Left renal cortex interstitium (tissue), 4 donors: ENCODE measurements around the gene SLC25A25. TPM values are rescaled to one million over a fixed set of nuclear protein-coding genes. Genes with fewer than 3 reads are reported as not detected.
A peak's percentile ranks its signal among the peaks of the same experiment; 100 is the strongest.
"Not testable (repeated sequence)": the region's sequence is repeated elsewhere in the genome, so short reads cannot be mapped to it uniquely, and the experiment has no call there.

Source experiments
- DNase-seq, 4 donors: peaks; one replicate each; pipeline ENCODE4 v3.0.0-alpha.2; 2013; ENCODE audit warnings: low read depth in 4 of 4, low spot score in 2 of 4, missing footprints in 1 of 4
- polyA plus RNA-seq, 4 donors: library from polyadenylated mRNA; unstranded; fragments of 120-200 nt; gene quantifications; one replicate each; pipeline ENCODE4 v1.2.1, GENCODE V29; 2013; ENCODE audit not compliant: insufficient read length in 4 of 4

SLC25A25 gene
- polyA plus RNA-seq, 4 donors = 12.7 to 15.8 (median 13.9) TPM

GRCh38 chr9:128122809-128123175, 54.8 kb downstream of the SLC25A25 start:
- no peak for DNase-seq

DNA sequence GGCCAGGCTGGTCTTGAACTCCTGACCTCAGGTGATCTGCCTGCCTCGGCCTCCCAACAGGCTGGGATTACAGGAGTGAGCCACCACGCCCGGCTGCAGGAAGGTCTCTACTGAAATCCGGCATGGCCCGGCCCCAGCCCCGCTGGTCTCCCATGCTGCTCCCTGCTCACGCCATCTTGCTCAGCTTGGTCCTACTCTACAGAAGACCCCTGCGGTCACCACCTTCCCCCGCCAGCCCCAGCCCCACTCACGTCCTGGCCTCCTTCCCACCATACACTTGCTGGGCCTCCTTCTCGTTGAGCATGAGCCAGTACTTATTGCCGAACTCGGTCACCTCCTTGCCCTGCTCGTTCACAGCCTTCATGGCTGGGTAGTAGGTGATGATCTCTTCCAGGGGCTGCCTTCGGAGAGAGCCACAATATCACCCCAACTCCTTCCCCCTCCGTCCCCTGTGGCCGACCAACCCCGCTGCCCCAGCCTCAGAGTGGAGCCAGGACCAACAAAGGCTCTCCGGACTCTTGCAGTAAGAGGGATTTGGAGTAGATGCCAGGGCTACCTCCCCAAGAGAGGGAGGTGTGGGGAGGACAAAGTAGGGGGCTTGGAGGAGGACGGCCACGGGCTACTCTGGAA, 55.5 kb downstream of the SLC25A25 start:
- no peak for DNase-seq

DNA sequence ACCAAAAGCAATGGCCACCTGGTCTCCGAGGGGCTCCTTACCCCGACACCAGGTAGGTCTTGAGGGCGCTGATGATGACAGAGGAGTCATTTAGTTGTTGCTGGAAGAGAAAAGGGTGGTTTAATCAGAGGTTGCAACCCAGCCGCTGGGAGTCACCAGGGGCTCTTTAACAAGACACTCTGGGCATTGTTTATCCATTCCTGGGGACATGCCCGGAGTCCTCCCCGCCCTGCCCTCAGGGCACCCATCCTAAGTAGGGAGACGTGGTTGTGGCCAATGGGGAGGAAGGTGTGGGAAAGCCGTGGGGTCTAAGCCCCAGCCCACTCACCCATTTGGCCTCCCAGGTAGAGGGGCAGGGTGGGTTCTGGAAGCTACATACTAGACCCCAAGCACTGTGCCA, 56.4 kb downstream of the SLC25A25 start:
- DNase-seq = no peak

DNA sequence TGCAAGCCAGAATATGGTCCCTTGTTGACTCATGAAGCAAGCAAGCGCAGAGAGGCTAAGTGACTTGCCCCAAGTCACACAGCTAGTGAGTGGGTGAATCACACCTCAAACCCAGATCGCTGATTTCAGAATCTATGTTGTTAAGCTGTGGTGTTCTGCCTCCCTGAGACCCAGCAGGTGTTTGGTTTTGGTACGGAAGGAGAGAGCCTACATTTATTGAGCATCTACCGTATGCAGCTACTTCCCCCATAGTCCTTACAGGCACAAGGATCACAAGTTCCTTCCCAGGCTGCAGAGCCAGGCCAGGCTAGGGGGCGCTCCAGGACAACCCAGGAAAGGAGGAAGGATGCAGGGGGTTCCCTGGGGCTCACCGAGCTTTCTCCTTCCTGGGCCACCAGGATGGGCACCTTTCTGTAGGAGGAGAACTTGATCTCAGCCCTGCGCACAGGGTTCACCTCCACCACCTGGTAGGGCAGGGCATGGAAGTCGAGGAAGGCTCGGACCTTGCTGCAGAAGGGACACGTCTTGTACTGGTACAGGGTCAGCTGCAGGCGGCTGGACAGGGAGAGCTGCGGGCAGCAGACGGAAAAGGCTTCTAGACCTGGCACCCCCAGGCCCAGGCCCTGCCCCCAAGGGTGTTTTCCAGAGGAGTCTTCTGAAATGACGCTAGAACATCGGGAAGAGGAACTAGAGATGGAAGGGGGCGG, 57.0 kb downstream of the SLC25A25 start:
- no peak for DNase-seq

DNA sequence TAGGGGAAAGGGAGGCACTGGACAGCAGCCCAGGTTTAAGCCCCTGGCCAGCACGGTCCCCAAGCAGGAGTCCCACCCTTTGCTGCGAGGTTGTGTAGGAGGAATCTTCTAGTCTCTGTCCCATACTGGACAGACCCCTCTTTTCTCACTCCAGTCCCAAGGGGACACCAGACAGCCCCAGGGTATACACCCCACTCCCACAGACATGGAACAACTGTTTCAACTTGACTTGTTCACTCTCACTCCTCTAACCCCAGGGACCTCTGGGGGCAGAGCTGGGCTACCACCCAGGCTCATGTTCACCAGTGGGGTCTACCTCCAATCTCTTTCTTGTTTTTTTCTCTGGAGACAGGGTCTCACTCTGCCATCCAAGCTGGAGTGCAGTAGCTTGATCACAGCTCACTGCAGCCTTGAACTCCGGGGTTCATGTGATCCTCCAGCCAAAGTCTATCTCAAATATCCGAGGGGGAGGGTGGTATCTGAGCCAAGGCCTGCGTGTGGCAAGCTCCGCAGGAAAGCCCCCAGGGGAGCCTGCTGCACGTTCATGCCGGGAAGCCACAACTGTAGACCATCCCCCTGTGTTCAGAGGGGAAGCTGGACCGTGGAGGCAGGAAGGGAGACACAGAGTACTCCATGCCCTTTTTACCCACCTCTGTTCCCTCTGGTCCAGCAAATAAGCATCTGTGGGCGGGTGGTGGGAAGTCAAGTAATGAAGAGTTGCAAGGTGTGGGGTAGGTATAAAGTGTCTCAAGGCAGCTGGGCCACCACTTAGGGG, 57.7 kb downstream of the SLC25A25 start:
- DNase-seq = no peak

- DNase-seq = peak; percentile 62 to 84 (median 78)
These were observed 59.5 kb downstream of the SLC25A25 start, which contains the start of gene PTGES2 for GRCh38 chr9:128127568-128127989. Gene PTGES2 (minus strand): TSS chr9:128127729. CDS start chr9:128127717, 12 bp downstream.

- DNase-seq = peak; percentile 86 to 93 (median 90)
These were observed 60.2 kb downstream of the SLC25A25 start for GRCh38 chr9:128127990-128128835.

DNA sequence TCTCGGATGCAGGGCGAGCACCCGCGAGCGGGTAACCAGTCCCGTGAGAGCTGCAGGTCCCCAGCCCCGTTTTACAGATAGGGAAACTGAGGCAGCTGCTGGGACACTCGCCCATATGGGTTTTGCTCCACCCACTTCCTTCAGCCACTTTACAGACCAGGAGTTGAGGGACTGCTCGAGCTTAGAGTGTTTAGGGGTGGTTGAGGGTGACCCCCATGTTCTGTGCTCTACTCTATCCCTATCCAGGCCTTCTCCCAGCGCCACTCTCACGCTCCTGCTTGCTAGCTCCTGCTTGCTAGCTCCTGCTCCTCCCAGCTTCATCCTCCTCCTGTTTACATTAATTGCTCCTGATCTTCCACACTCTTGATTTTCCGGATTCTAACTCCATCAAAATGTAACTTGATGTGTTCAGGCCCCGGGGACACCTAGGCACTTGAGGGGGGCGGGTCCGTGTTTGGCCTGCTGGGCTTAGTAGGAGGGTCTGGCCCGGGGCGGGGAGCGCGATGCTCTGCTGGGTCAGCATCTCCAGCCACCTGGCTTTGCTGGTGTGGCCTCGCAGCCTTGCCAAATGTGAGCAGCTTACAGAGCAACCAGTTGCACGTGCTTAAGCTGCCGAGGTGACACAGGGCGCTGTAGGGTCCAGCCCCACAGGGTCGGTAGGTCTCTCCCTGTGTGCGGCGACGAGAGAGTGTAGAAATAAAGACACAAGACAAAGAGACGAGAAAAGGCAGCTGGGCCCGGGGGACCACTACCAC, 61.0 kb downstream of the SLC25A25 start:
- DNase-seq = no peak

- not testable (repeated sequence) for DNase-seq
These were observed 62.1 kb downstream of the SLC25A25 start for GRCh38 chr9:128129976-128130590.

DNA sequence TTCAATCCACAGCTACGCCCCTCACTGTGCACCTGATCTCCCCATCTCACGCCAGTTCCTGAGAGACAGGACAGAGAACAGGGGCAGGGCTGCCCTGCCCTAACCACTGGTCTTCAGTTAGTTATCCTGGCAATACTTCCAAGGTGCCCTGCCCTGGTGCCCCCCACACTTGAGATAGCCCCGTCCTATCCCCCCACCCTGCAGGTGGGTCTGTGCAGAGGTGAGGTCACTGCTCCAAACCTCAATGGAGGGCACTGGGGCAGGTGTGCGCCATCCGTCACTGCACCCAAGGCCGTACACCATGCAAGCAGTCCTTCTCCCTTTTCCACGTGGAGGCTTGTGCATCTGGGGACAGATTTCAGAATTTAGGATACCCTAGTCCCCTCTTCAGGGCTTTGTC, 62.6 kb downstream of the SLC25A25 start:
- not testable (repeated sequence) for DNase-seq

GRCh38 chr9:128131346-128131745, 63.3 kb downstream of the SLC25A25 start:
- not testable (repeated sequence) for DNase-seq

GRCh38 chr9:128132139-128132538, 64.1 kb downstream of the SLC25A25 start:
- not testable (repeated sequence) for DNase-seq

GRCh38 chr9:128135561-128135960, 67.5 kb downstream of the SLC25A25 start:
- not testable (repeated sequence) for DNase-seq

- DNase-seq = no peak
These were observed 69.1 kb downstream of the SLC25A25 start for GRCh38 chr9:128136816-128137793.

DNA sequence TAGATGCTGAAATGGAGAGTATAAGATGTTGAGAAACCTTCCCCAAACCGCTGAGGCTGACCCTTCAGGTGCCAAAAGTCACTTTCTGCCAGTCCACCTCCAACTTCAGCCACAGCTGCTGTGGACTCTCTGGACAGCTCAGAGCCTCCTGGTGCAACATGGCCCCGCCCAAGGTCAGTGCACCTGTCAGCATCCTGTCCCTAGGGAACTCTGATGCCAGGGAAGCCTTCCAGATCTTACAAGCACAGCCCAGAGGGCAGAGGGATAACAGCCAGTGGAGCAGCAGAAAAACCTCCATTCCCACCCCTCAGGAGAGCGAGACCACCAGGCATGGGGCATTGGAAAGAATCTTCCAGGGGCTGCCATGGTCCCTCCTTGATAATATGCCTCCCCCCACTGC, 70.0 kb downstream of the SLC25A25 start:
- no peak for DNase-seq

DNA sequence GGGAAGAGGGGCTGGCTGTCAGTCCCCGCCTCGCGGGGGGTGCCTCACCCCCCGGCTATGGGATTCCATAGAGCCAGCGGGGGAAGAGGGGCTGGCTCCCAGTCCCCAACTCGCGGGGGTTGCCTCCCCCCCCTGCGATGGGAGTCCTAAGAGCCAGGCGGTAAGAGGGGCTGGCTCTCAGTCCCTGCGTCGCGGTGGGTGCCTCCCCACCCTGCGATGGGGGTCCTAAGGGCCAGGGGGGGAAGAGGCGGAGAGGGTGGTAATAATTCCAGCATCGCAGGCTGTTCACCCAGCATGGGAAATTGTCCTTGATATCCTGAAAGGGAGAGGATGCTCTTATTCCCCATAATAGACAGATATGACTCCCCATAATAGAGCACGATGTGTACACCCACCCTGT, 71.6 kb downstream of the SLC25A25 start:
- no peak for DNase-seq

DNA sequence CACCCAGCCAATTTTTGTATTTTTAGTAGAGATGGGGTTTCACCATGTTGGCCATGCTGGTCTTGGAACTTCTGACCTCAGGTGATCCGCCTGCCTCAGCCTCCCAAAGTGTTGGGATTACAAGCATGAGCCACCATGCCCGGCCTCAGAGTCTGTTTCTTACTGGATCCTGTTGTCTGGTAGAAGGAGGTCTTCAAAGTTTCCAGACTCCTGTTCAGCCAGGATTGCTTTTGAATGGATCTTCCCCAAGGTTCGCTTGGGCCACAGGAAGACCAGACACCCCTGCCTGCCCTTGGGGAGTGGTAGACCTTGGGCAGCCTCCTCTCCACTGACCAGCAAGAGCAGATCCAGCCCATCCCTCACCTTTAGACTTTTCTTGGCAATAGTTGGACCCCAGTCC, 73.6 kb downstream of the SLC25A25 start:
- DNase-seq = no peak

- DNase-seq = no peak
These were observed 74.0 kb downstream of the SLC25A25 start for GRCh38 chr9:128142061-128142460.
